ENCODE measurements around the gene PHF21A. TPM values are rescaled to one million over a fixed set of nuclear protein-coding genes. Genes with fewer than 3 reads are reported as not detected.

Gene PHF21A
- total and polyA plus RNA-seq, 7 experiments from 2014 or later = 7.2 to 88.5 (median 54.5) TPM

DNA sequence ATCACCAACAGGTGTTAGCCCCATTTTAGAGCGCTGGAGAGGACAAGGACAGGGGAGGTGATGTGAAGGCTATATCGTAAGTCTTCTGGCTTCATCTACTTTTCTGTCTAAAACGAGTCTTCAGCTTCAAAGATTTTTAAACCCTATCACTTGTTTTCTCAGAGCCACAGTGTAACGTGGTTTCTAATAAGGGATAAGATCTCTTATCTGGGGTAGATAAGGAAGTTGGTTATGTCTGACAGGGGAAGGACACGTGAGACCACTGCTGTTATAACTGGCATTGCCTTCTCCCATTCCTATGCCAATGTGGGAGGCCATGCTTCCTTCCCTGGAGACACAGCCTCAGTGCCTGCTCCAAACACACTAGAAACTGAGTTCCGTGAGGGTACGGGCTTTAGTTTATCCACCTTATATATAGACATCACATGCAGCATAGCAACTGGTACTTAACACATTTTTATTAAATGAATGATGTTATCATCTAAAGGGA is 159.5 kb downstream of the PHF21A start:
- no peak overlapping the region for H3K4me3 Mint-ChIP-seq
- intact Hi-C loops (cut with micrococcal nuclease) = loop anchor here in 1 of 2 donors (10.0 kb wide), 1 partner anchor 273 kb away; no protein-coding TSS in a partner anchor

DNA sequence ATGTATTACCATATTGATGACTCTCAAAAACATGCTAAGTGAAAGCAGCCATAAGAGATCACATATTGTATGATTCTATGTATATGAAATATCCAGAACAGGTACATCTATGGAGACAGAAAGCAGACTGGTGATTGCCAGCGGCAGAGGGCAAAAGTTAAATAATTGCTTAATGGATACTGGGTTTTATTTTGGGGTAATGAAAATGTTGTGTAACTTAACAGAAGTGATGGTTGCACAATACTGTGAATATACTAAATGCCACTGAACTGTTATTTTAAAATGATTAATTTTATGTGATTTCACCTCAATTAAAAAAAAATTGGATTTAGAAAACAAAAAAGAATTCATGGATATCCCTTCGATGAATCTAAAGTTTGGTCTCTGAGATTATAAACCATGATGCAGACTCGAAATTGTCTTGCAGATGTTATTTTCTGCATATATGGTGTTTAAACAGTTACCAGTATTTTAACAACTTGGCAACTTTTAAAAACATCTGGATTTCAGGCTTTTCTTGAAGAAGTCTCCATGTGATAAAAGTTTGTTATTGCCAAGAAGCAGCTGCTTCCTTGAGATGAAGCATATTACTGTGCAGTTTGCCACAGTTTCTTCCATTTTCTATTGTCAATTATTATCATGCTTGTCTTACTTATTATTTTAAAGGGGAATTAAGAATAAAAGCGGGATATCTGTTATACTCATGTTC is 160.7 kb downstream of the PHF21A start:
- no peaks in the 10 kb centered on the region for H3K27me3 Mint-ChIP-seq
- H3K36me3 ChIP-seq (ENCODE audit: control insufficient read depth in 2 of 3, insufficient read depth in 3 of 3, low read length in 3 of 3) = peaks cover 0 to 17% (median 5%) of the 10 kb centered on the region in 3 experiments
- ATAC-seq (no peak), DNase-seq (no peak)
- no peaks in the 10 kb centered on the region for H3K9me3 ChIP-seq (ENCODE audit: control insufficient read depth in 2 of 3, low read length in 3 of 3)
- no peak overlapping the region for H3K27ac Mint-ChIP-seq
- peaks cover 0 to 2% (median 0%) of the 10 kb centered on the region in 11 donors for H3K9me3 Mint-ChIP-seq
- H3K36me3 Mint-ChIP-seq = peaks cover 10 to 48% (median 27%) of the 10 kb centered on the region in 5 donors
- H3K4me1 Mint-ChIP-seq = peaks cover 0 to 7% (median 0%) of the 10 kb centered on the region in 7 donors
- POLR2A ChIA-PET = no interaction called here
- no peaks in the 10 kb centered on the region for H3K4me1 ChIP-seq (ENCODE audit: control insufficient read depth in 2 of 2, insufficient read depth in 2 of 2, low read length in 2 of 2)
- H3K27me3 ChIP-seq (ENCODE audit: control insufficient read depth in 2 of 2, insufficient read depth in 2 of 2, low read length in 2 of 2) = no peaks in the 10 kb centered on the region
- no peak overlapping the region for H3K4me3 Mint-ChIP-seq
- intact Hi-C loops (cut with micrococcal nuclease) = loop anchor here in 1 of 2 donors (10.0 kb wide), 1 partner anchor 274 kb away; no protein-coding TSS in a partner anchor
- no peak overlapping the region for H3K27ac ChIP-seq (ENCODE audit: low read depth, low read length)
- CTCF ChIA-PET = no interaction called here
- no peak overlapping the region for H3K4me3 ChIP-seq (ENCODE audit: low read length)

More for the DNA sequence above, 159.5 kb downstream of the PHF21A start:
- Histone ChIP-seq H3K27ac (ENCODE audit: low read depth, low read length) (no peak overlapping the region), H3K9me3 (ENCODE audit: control insufficient read depth in 2 of 3, low read length in 3 of 3) (no peaks in the 10 kb centered on the region), H3K36me3 (ENCODE audit: control insufficient read depth in 2 of 3, insufficient read depth in 3 of 3, low read length in 3 of 3) (peaks cover 0 to 14% (median 6%) of the 10 kb centered on the region in 3 experiments), H3K4me1 (ENCODE audit: control insufficient read depth in 2 of 2, insufficient read depth in 2 of 2, low read length in 2 of 2) (no peaks in the 10 kb centered on the region), H3K27me3 (ENCODE audit: control insufficient read depth in 2 of 2, insufficient read depth in 2 of 2, low read length in 2 of 2) (no peaks in the 10 kb centered on the region), H3K4me3 (ENCODE audit: low read length) (no peak overlapping the region)
- Mint-ChIP-seq H3K27ac (no peak overlapping the region), H3K27me3 (no peaks in the 10 kb centered on the region), H3K4me1 (peaks cover 0 to 5% (median 0%) of the 10 kb centered on the region in 7 donors), H3K9me3 (peaks cover 0 to 2% (median 0%) of the 10 kb centered on the region in 11 donors), H3K36me3 (peaks cover 5 to 38% (median 17%) of the 10 kb centered on the region in 5 donors)
- ATAC-seq (no peak), DNase-seq (no peak)
- POLR2A ChIA-PET = interaction anchor here (0.8 kb wide), 1 partner anchor 1561 kb away, joined by 3 read pairs; no protein-coding TSS in a partner anchor
- CTCF ChIA-PET = no interaction called here

DNA sequence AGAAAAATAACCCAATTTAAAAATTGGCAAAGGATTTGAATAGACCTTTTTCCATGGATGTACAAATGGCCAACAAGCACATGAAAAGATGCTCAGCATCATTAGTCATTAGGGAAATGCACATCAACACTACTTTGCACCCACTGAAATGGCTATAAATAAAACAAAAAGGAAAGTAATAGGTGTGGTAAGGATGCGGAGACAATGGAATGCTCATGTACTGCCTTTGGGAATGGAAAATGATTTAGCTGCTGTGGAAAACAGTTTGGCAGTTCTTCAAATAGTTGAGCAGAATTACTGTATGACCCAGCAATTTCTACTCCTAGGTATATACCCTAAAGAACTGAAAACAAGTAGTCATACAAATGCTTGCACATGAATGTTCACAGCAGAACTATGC is 161.4 kb downstream of the PHF21A start:
- H3K4me3 Mint-ChIP-seq = no peak overlapping the region
- H3K4me3 ChIP-seq (ENCODE audit: low read length) = no peak overlapping the region
- H3K27me3 Mint-ChIP-seq = no peaks in the 10 kb centered on the region

DNA sequence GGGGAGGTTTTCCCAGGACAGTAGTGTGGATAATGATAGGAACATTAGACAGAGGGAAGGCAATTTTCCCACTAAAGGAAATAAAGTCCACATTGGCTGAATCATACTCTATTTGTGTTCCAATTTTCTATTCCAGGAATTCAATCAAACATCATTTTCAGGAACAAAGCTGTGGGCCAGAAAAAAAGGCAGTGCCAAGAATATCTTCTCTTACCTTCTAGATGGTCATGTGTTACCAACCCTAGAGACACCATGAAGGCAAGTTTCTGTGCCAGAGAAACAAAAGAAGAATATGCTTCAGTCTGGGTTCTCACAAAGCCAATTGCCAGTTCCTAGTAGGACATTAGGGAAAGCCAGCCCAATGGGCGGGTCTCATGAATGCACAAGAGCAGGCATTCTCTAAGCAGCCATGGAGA is 171.3 kb downstream of the PHF21A start:
- Histone ChIP-seq H3K27me3 (ENCODE audit: control insufficient read depth in 2 of 2, insufficient read depth in 2 of 2, low read length in 2 of 2) (no peaks in the 10 kb centered on the region), H3K4me1 (ENCODE audit: control insufficient read depth in 2 of 2, insufficient read depth in 2 of 2, low read length in 2 of 2) (no peaks in the 10 kb centered on the region), H3K27ac (ENCODE audit: low read depth, low read length) (no peak overlapping the region), H3K9me3 (ENCODE audit: control insufficient read depth in 2 of 3, low read length in 3 of 3) (no peaks in the 10 kb centered on the region), H3K36me3 (ENCODE audit: control insufficient read depth in 2 of 3, insufficient read depth in 3 of 3, low read length in 3 of 3) (peaks cover 6 to 59% (median 45%) of the 10 kb centered on the region in 3 experiments), H3K4me3 (ENCODE audit: low read length) (no peak overlapping the region)
- ATAC-seq = no peak
- Mint-ChIP-seq H3K27me3 (no peaks in the 10 kb centered on the region), H3K9me3 (no peaks in the 10 kb centered on the region), H3K4me1 (peaks cover 0 to 3% (median 0%) of the 10 kb centered on the region in 7 donors), H3K4me3 (no peak overlapping the region), H3K36me3 (peaks cover 12 to 50% (median 21%) of the 10 kb centered on the region in 5 donors), H3K27ac (no peak overlapping the region)
- DNase-seq = no peak
- intact Hi-C loops (cut with micrococcal nuclease) = no loop called here
- POLR2A ChIA-PET = no interaction called here
- CTCF ChIA-PET = interaction anchor here (0.5 kb wide), 1 partner anchor 179 kb away, joined by 3 read pairs; no protein-coding TSS in a partner anchor

More for the DNA sequence above, 161.4 kb downstream of the PHF21A start:
- peaks cover 0 to 7% (median 0%) of the 10 kb centered on the region in 7 donors for H3K4me1 Mint-ChIP-seq
- H3K27me3 ChIP-seq (ENCODE audit: control insufficient read depth in 2 of 2, insufficient read depth in 2 of 2, low read length in 2 of 2) = no peaks in the 10 kb centered on the region
- ATAC-seq = no peak
- H3K36me3 Mint-ChIP-seq = peaks cover 10 to 55% (median 33%) of the 10 kb centered on the region in 5 donors
- no peak for DNase-seq
- no peak overlapping the region for H3K27ac ChIP-seq (ENCODE audit: low read depth, low read length)
- H3K9me3 ChIP-seq (ENCODE audit: control insufficient read depth in 2 of 3, low read length in 3 of 3) = no peaks in the 10 kb centered on the region
- intact Hi-C loops (cut with micrococcal nuclease) = loop anchor here in 1 of 2 donors (10.0 kb wide), 1 partner anchor 275 kb away; no protein-coding TSS in a partner anchor
- H3K4me1 ChIP-seq (ENCODE audit: control insufficient read depth in 2 of 2, insufficient read depth in 2 of 2, low read length in 2 of 2) = no peaks in the 10 kb centered on the region
- H3K27ac Mint-ChIP-seq = no peak overlapping the region
- H3K36me3 ChIP-seq (ENCODE audit: control insufficient read depth in 2 of 3, insufficient read depth in 3 of 3, low read length in 3 of 3) = peaks cover 0 to 11% (median 0%) of the 10 kb centered on the region in 3 experiments
- ChIA-PET CTCF (no interaction called here), POLR2A (no interaction called here)
- peaks cover 0 to 2% (median 0%) of the 10 kb centered on the region in 11 donors for H3K9me3 Mint-ChIP-seq

DNA sequence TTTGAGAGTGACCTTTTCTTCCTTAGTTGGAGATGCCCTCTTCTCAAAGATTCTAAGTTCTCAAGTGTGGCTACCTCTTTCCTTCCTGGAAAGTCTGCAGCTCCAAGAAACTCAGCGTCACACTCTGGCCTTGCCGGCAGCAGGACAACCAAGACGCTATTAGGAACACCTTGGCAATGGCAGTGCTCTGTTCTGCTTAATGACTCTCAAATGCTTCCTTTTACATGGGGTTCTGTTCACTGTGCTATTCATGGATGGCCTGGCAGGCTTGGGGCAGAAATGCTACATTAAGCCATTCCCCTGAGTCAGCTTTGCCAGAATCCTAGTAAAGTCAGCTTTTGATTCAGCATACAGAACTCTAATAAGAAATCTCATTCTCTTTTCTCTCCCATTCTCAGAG is 172.9 kb downstream of the PHF21A start:
- DNase-seq = no peak
- peaks cover 20 to 60% (median 21%) of the 10 kb centered on the region in 5 donors for H3K36me3 Mint-ChIP-seq
- peaks cover 0 to 3% (median 0%) of the 10 kb centered on the region in 7 donors for H3K4me1 Mint-ChIP-seq
- Histone ChIP-seq H3K27ac (ENCODE audit: low read depth, low read length) (no peak overlapping the region), H3K4me1 (ENCODE audit: control insufficient read depth in 2 of 2, insufficient read depth in 2 of 2, low read length in 2 of 2) (no peaks in the 10 kb centered on the region), H3K4me3 (ENCODE audit: low read length) (no peak overlapping the region), H3K27me3 (ENCODE audit: control insufficient read depth in 2 of 2, insufficient read depth in 2 of 2, low read length in 2 of 2) (no peaks in the 10 kb centered on the region), H3K36me3 (ENCODE audit: control insufficient read depth in 2 of 3, insufficient read depth in 3 of 3, low read length in 3 of 3) (peaks cover 6 to 67% (median 46%) of the 10 kb centered on the region in 3 experiments), H3K9me3 (ENCODE audit: control insufficient read depth in 2 of 3, low read length in 3 of 3) (no peaks in the 10 kb centered on the region)
- H3K9me3 Mint-ChIP-seq = no peaks in the 10 kb centered on the region
- no peak overlapping the region for H3K4me3 Mint-ChIP-seq
- no peaks in the 10 kb centered on the region for H3K27me3 Mint-ChIP-seq
- intact Hi-C loops (cut with micrococcal nuclease) = no loop called here
- no peak for ATAC-seq
- CTCF ChIA-PET = interaction anchor here (0.5 kb wide), 1 partner anchor 181 kb away, joined by 3 read pairs; no protein-coding TSS in a partner anchor
- H3K27ac Mint-ChIP-seq = peak overlapping the region in 2 of 9 donors; percentile 32 to 51
- POLR2A ChIA-PET = no interaction called here

DNA sequence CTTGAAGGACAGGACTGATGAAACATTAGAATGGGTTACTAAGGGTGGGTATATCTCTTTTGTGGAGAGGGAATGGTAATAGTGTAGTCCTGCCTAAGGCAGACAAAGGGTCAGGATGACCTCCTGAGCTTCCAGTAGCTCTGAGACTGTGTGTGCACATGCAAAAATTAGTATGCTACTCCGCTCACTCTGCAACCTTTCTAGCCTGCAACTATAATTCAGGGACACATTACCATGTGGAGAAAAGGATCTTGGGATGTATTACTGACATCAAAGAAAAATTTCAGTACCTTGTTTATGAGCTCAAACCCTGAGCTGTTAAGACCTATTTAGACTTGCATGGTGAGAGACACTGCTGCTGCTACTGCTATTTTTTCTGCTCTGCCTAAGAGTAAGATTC is 173.4 kb downstream of the PHF21A start:
- peaks cover 20 to 58% (median 21%) of the 10 kb centered on the region in 5 donors for H3K36me3 Mint-ChIP-seq
- DNase-seq (no peak), ATAC-seq (no peak)
- intact Hi-C loops (cut with micrococcal nuclease) = no loop called here
- H3K36me3 ChIP-seq (ENCODE audit: control insufficient read depth in 2 of 3, insufficient read depth in 3 of 3, low read length in 3 of 3) = peaks cover 6 to 70% (median 42%) of the 10 kb centered on the region in 3 experiments
- H3K4me1 Mint-ChIP-seq = peaks cover 0 to 3% (median 0%) of the 10 kb centered on the region in 7 donors
- no peak overlapping the region for H3K27ac ChIP-seq (ENCODE audit: low read depth, low read length)
- no peaks in the 10 kb centered on the region for H3K27me3 ChIP-seq (ENCODE audit: control insufficient read depth in 2 of 2, insufficient read depth in 2 of 2, low read length in 2 of 2)
- H3K4me3 Mint-ChIP-seq = no peak overlapping the region
- H3K27me3 Mint-ChIP-seq = no peaks in the 10 kb centered on the region
- ChIA-PET CTCF (interaction anchor here (0.5 kb wide), 1 partner anchor 181 kb away, joined by 3 read pairs; no protein-coding TSS in a partner anchor), POLR2A (no interaction called here)
- no peaks in the 10 kb centered on the region for H3K9me3 Mint-ChIP-seq
- no peaks in the 10 kb centered on the region for H3K4me1 ChIP-seq (ENCODE audit: control insufficient read depth in 2 of 2, insufficient read depth in 2 of 2, low read length in 2 of 2)
- no peak overlapping the region for H3K4me3 ChIP-seq (ENCODE audit: low read length)
- H3K27ac Mint-ChIP-seq = peak overlapping the region in 1 of 9 donors; percentile 32
- H3K9me3 ChIP-seq (ENCODE audit: control insufficient read depth in 2 of 3, low read length in 3 of 3) = no peaks in the 10 kb centered on the region
